Stomach (tissue), 9 donors: ENCODE measurements around the gene ROBO3. TPM values are rescaled to one million over a fixed set of nuclear protein-coding genes. Genes with fewer than 3 reads are reported as not detected.

Experiments
- DNase-seq, 2 donors: peaks; one replicate each; pipeline versions ENCODE4 v3.0.0 to v3.0.0-alpha.2; 2013 to 2019
- H3K27ac ChIP-seq, 5 donors: fragments of 200-600 bp in 4 of 5; sonication (generic) in 4 of 5; one replicate each; pipeline ENCODE4 v1.5.1; 2013 to 2019; ENCODE audit warnings: mild to moderate bottlenecking in 1 of 5, moderate library complexity in 1 of 5
- H3K27me3 ChIP-seq, 3 donors: fragments of 200-600 bp; sonication (generic); one replicate each; pipeline ENCODE4 v1.5.1; 2017 to 2019; ENCODE audit warnings: mixed run types in 1 of 3
- H3K36me3 ChIP-seq, 4 donors: fragments of 200-600 bp; sonication (generic); 1 replicate in 3 of 4; 2 replicates in 1 of 4; pipeline ENCODE4 v1.5.1; 2016 to 2019
- H3K4me1 ChIP-seq, 4 donors: fragments of 200-600 bp; sonication (generic); one replicate each; pipeline ENCODE4 v1.5.1; 2016 to 2019
- H3K4me3 ChIP-seq, 4 donors: fragments of 200-600 bp; sonication (generic) in 3 of 4; one replicate each; pipeline ENCODE4 v1.5.1; 2016 to 2019; ENCODE audit warnings: mild to moderate bottlenecking in 1 of 4
- H3K9me3 ChIP-seq, 4 donors: fragments of 200-600 bp; sonication (generic); one replicate each; pipeline ENCODE4 v1.5.1; 2016 to 2019
- CTCF ChIP-seq, 7 experiments: fragments of 450-650 bp in 4 of 7; fragments of 200-600 bp in 3 of 7; sonication (generic) in 3 of 7; IDR thresholded peaks; one replicate each; pipeline ENCODE4 v1.5.1; 2016 to 2019; ENCODE audit warnings: antibody characterized with exemption in 7 of 7, control low read depth in 2 of 7, mild to moderate bottlenecking in 1 of 7
- EP300 ChIP-seq: sonication (generic); formaldehyde crosslinking; IDR thresholded peaks from one replicate; pipeline ENCODE4 v1.6.1; 2017; ENCODE audit warnings: antibody characterized with exemption
- POLR2A ChIP-seq, 4 donors: fragments of 450-650 bp; IDR thresholded peaks; one replicate each; pipeline ENCODE4 v1.6.1; 2016; ENCODE audit warnings: antibody characterized with exemption in 4 of 4, control low read depth in 2 of 4, mild to moderate bottlenecking in 1 of 4, moderate library complexity in 1 of 4
- POLR2AphosphoS5 ChIP-seq, 3 donors: sonication (generic); formaldehyde crosslinking; IDR thresholded peaks; one replicate each; pipeline ENCODE4 v1.6.1; 2016; ENCODE audit warnings: antibody characterized with exemption in 3 of 3
- WGBS, 5 donors: extraction: QIAGEN DNeasy Blood & Tissue Kit in 3 of 5; methylation state at CpG; one replicate each; pipeline versions ENCODE4 v1.1.5 to v1.1.7; 2013 to 2018; 5-methylcytosine and 5-hydroxymethylcytosine counted together
- intact Hi-C: fragments of 100-400 bp; cut with DNase I; formaldehyde crosslinking; loops from one replicate; pipeline ENCODE4 v1.15.1; 2023; ENCODE audit warnings: low total_unique reads
- polyA plus RNA-seq, 3 donors: library from polyadenylated mRNA; stranded (reverse); fragments of 200-250 nt; gene quantifications; one replicate each; pipeline ENCODE4 v1.2.3, GENCODE V29; 2013
- total RNA-seq, 5 donors: library from RNA; depleted of rRNA; stranded (reverse); fragments of >200 nt; gene quantifications; one replicate each; pipeline versions ENCODE4 v1.1.0 to v1.2.3, GENCODE V29; 2014 to 2016
- donor health status: healthy with polysubstance abuse.
- donor health status: Bipolar disorder and iron deficiency.
- donor health status: healthy.

The ROBO3 gene
- total and polyA plus RNA-seq, 8 donors, result 1.7 to 39.1 (median 5.1) TPM; not detected in 1

GRCh38 chr11:124870430-124870829 is 5.2 kb downstream of the ROBO3 start:
- Histone ChIP-seq H3K27ac (no peak overlapping the region), H3K4me3 (no peak overlapping the region), H3K27me3 (peaks cover 14 to 100% (median 71%) of the 10 kb centered on the region in 3 donors), H3K4me1 (peaks cover 8 to 42% (median 30%) of the 10 kb centered on the region in 4 donors), H3K36me3 (no peaks in the 10 kb centered on the region), H3K9me3 (no peaks in the 10 kb centered on the region)
- DNase-seq, result no peak
- no peak for TF ChIP-seq POLR2AphosphoS5 (IDR thresholded peaks at IDR 0.05)
- no peak for TF ChIP-seq POLR2A (IDR thresholded peaks at IDR 0.05)
- TF ChIP-seq CTCF (IDR thresholded peaks at IDR 0.05), result no peak
- no peak for TF ChIP-seq EP300
- 44 to 60% (median 54%) methylated on average over 7 of the region's 7 CpGs for WGBS, 5 donors
- intact Hi-C loops, result no loop called here

GRCh38 chr11:124872280-124872679 is 7.0 kb downstream of the ROBO3 start:
- Histone ChIP-seq H3K36me3 (no peaks in the 10 kb centered on the region), H3K27me3 (peaks cover 12 to 92% (median 57%) of the 10 kb centered on the region in 3 donors), H3K4me1 (peaks cover 12 to 38% (median 32%) of the 10 kb centered on the region in 4 donors), H3K9me3 (no peaks in the 10 kb centered on the region), H3K27ac (no peak overlapping the region), H3K4me3 (no peak overlapping the region)
- intact Hi-C loops, result no loop called here
- TF ChIP-seq POLR2A (IDR thresholded peaks at IDR 0.05), result no peak
- TF ChIP-seq CTCF (IDR thresholded peaks at IDR 0.05), result no peak
- no peak for TF ChIP-seq POLR2AphosphoS5 (IDR thresholded peaks at IDR 0.05)
- TF ChIP-seq EP300, result no peak
- 41 to 54% (median 50%) methylated on average over 8 of the region's 8 CpGs for WGBS, 5 donors
- no peak for DNase-seq

DNA sequence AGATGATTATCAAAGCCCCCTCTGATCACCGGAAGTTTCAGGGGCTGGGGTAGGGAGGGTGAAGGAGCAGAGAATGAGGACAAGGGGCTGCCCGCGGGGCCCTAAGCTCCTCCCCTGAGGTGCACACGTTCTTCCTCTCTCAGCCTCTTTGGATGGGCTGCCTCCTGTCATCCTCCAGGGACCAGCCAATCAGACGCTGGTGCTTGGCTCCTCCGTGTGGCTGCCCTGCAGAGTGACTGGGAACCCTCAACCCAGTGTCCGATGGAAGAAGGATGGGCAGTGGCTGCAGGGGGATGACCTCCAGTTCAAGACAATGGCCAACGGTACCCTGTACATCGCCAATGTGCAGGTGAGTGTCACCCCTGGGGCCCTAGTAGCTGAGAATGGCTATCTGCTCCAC is 7.5 kb downstream of the ROBO3 start:
- intact Hi-C loops, result no loop called here
- no peak overlapping the region for H3K4me3 ChIP-seq
- H3K27me3 ChIP-seq, result peaks cover 12 to 88% (median 54%) of the 10 kb centered on the region in 3 donors
- WGBS, 5 donors, result 16 to 29% (median 23%) methylated on average over 9 of the region's 9 CpGs
- H3K4me1 ChIP-seq, result peaks cover 14 to 38% (median 34%) of the 10 kb centered on the region in 4 donors
- no peak for DNase-seq
- no peaks in the 10 kb centered on the region for H3K36me3 ChIP-seq
- no peak for TF ChIP-seq EP300
- no peak for TF ChIP-seq CTCF (IDR thresholded peaks at IDR 0.05)
- no peak for TF ChIP-seq POLR2AphosphoS5 (IDR thresholded peaks at IDR 0.05)
- TF ChIP-seq POLR2A (IDR thresholded peaks at IDR 0.05), result no peak
- no peaks in the 10 kb centered on the region for H3K9me3 ChIP-seq
- no peak overlapping the region for H3K27ac ChIP-seq

- 76 to 83% (median 81%) methylated on average over 8 of the region's 8 CpGs for WGBS, 5 donors
- peaks cover 1 to 75% (median 42%) of the 10 kb centered on the region in 3 donors for H3K27me3 ChIP-seq
- H3K36me3 ChIP-seq, result no peaks in the 10 kb centered on the region
- H3K9me3 ChIP-seq, result no peaks in the 10 kb centered on the region
- no peak for TF ChIP-seq EP300
- TF ChIP-seq CTCF (IDR thresholded peaks at IDR 0.05), result no peak
- no peak for TF ChIP-seq POLR2AphosphoS5 (IDR thresholded peaks at IDR 0.05)
- TF ChIP-seq POLR2A (IDR thresholded peaks at IDR 0.05), result no peak
- H3K4me3 ChIP-seq, result no peak overlapping the region
- H3K4me1 ChIP-seq, result peaks cover 14 to 30% (median 27%) of the 10 kb centered on the region in 4 donors
- no peak overlapping the region for H3K27ac ChIP-seq
- no peak for DNase-seq
- intact Hi-C loops, result no loop called here
Measured at GRCh38 chr11:124873951-124874350, 8.7 kb downstream of the ROBO3 start.
